ENCODE measurements around the gene ADIG.

ADIG gene

GRCh38 chr20:38630727-38631126, 49.7 kb downstream of the ADIG start:
- DNase-seq (ENCODE audit: low read depth in 2 of 2) = no peak

GRCh38 chr20:38631155-38632022, 50.4 kb downstream of the ADIG start:
- DNase-seq (ENCODE audit: low read depth in 2 of 2) = no peak

GRCh38 chr20:38633577-38634093, 52.6 kb downstream of the ADIG start:
- peak; percentile 34 to 49 for DNase-seq (ENCODE audit: low read depth in 2 of 2)

GRCh38 chr20:38635721-38636288, 54.8 kb downstream of the ADIG start:
- no peak for DNase-seq (ENCODE audit: low read depth in 2 of 2)
